ENCODE measurements around the gene AZU1.

DNA sequence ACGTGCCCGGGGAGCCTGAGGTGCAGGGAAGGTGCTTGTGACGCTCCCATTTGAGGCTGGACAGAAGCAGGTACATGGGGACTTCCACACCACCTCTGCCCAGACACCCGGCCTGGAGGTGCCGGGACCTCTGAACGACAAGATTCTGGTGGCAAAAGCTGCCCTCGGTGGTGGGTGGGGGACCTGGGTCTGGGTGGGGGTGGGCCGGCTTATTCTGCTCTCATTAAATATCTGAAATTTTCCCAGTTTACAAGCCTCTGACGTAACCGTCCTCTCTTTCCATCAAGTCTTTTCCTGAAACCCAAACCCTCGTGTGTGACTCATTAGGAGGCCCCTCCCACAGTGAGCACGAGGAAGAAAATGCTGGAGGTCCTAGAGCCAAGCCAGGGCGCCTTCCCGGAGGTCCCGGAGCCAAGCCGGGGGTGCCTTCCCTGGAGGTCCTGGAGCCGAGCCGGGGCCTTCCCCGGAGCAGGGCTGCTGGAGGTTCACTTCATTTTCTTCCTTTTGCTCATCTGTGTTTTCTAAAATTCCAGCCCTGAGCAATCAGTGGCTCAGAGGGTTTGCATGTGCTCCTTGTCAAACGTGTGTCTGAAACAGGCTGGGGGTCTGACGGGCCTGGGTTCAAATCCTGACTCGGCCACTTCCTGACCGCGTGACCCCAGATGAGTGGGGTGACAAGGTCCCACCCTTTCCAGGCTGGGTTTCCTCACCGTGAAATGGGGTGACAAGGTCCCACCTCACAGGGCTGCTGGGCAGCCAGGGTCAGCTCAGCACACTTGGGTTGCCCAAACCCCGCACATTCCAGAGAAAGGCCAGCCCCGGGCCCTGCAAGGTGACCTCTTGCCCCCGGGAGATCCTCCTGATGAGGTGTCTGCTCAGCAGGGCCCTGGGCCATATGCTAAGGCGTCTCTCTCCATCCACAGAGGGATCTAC lies 41.9 kb downstream of the AZU1 start:
- TF ChIP-seq, protein P1, sequence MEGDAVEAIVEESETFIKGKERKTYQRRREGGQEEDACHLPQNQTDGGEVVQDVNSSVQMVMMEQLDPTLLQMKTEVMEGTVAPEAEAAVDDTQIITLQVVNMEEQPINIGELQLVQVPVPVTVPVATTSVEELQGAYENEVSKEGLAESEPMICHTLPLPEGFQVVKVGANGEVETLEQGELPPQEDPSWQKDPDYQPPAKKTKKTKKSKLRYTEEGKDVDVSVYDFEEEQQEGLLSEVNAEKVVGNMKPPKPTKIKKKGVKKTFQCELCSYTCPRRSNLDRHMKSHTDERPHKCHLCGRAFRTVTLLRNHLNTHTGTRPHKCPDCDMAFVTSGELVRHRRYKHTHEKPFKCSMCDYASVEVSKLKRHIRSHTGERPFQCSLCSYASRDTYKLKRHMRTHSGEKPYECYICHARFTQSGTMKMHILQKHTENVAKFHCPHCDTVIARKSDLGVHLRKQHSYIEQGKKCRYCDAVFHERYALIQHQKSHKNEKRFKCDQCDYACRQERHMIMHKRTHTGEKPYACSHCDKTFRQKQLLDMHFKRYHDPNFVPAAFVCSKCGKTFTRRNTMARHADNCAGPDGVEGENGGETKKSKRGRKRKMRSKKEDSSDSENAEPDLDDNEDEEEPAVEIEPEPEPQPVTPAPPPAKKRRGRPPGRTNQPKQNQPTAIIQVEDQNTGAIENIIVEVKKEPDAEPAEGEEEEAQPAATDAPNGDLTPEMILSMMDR (tag by site-specific recombination; IDR thresholded peaks at IDR 0.05): no peak
- TF ChIP-seq, protein P2, sequence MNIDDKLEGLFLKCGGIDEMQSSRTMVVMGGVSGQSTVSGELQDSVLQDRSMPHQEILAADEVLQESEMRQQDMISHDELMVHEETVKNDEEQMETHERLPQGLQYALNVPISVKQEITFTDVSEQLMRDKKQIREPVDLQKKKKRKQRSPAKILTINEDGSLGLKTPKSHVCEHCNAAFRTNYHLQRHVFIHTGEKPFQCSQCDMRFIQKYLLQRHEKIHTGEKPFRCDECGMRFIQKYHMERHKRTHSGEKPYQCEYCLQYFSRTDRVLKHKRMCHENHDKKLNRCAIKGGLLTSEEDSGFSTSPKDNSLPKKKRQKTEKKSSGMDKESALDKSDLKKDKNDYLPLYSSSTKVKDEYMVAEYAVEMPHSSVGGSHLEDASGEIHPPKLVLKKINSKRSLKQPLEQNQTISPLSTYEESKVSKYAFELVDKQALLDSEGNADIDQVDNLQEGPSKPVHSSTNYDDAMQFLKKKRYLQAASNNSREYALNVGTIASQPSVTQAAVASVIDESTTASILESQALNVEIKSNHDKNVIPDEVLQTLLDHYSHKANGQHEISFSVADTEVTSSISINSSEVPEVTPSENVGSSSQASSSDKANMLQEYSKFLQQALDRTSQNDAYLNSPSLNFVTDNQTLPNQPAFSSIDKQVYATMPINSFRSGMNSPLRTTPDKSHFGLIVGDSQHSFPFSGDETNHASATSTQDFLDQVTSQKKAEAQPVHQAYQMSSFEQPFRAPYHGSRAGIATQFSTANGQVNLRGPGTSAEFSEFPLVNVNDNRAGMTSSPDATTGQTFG (tag by site-specific recombination; IDR thresholded peaks at IDR 0.05; ENCODE audit: borderline replicate concordance): no peak
- no peak for TF ChIP-seq ZNF747 (tag by site-specific recombination; IDR thresholded peaks at IDR 0.05)
- TF ChIP-seq ZNF670 (tag by site-specific recombination; IDR thresholded peaks at IDR 0.05; ENCODE audit: low read depth): no peak

Data from HEK293 (cell line).